ENCODE data around the gene SLC6A14.

- no peak for TF ChIP-seq CTCF (IDR thresholded peaks at IDR 0.05 in 2 of 3, conservative IDR thresholded peaks at IDR 0.05 in 1 of 3; ENCODE audit: control insufficient read depth in 2 of 3, extremely low read depth in 1 of 3, insufficient read depth in 1 of 3, low read depth in 3 of 3, low read length in 3 of 3)
- TF ChIP-seq POLR2AphosphoS5 (IDR thresholded peaks at IDR 0.05; ENCODE audit: low read length), result no peak
- no peak for TF ChIP-seq POLR2A (IDR thresholded peaks at IDR 0.05; ENCODE audit: low read depth, low read length)
- no peak for TF ChIP-seq EZH2 (IDR thresholded peaks at IDR 0.05; ENCODE audit: borderline replicate concordance, control insufficient read depth, low read depth, low read length)
- TF ChIP-seq EGR1 (IDR thresholded peaks at IDR 0.05; ENCODE audit: borderline replicate concordance in 1 of 2, low read depth in 2 of 2, low read length in 2 of 2), result no peak
- no peak for TF ChIP-seq SRF (IDR thresholded peaks at IDR 0.05; ENCODE audit: low read depth in 2 of 2, low read length in 2 of 2)
Measured at GRCh38 chrX:116462822-116463221, 26.4 kb downstream of the SLC6A14 start, which contains the start of gene CT83.

All from GM12878 (cell line).